ENCODE results near the gene FAM98C. TPM values are rescaled to one million over a fixed set of nuclear protein-coding genes. Genes with fewer than 3 reads are reported as not detected.

The FAM98C gene
- total RNA-seq, 2 experiments from 2014 or later = 21.9 to 31.1 TPM

- POLR2A ChIA-PET = no interaction called here
- H3K79me2 ChIP-seq (ENCODE audit: insufficient read depth, low read depth, low read length) = no peaks in the 10 kb centered on the region
- intact Hi-C loops (cut with micrococcal nuclease; ENCODE audit: unreplicated experiment) = no loop called here
- TF ChIP-seq EZH2phosphoT487 (IDR thresholded peaks at IDR 0.05; ENCODE audit: borderline replicate concordance, low read depth, low read length) = no peak
- TF ChIP-seq CTCF (conservative IDR thresholded peaks at IDR 0.05; ENCODE audit: low read length) = no peak
- DNase-seq (ENCODE audit: low spot score) = no peak
- CTCF ChIA-PET (ENCODE audit: unreplicated experiment) = no interaction called here
- no peak overlapping the region for H3K4me2 ChIP-seq (ENCODE audit: low read length)
- peaks cover 9% of the 10 kb centered on the region for H3K4me1 ChIP-seq (ENCODE audit: insufficient read depth, low read length, poor library complexity, severe bottlenecking)
- no peak overlapping the region for H3K4me3 ChIP-seq (ENCODE audit: low read depth, low read length, poor library complexity, severe bottlenecking)
- no peaks in the 10 kb centered on the region for H3K9me2 ChIP-seq (ENCODE audit: insufficient read depth, low read length)
- no peaks in the 10 kb centered on the region for H4K20me1 ChIP-seq (ENCODE audit: insufficient read depth, low read length)
- no peaks in the 10 kb centered on the region for H3K9me3 ChIP-seq (ENCODE audit: low read length)
- H3K27ac ChIP-seq (ENCODE audit: low read depth, low read length, poor library complexity, severe bottlenecking) = no peak overlapping the region
- H3K36me3 ChIP-seq (ENCODE audit: insufficient read depth, low read length) = no peaks in the 10 kb centered on the region
- BruUV-seq (replicated peaks) = no TSS peak
- no peak overlapping the region for H2AFZ ChIP-seq (ENCODE audit: low read length)
Measured at GRCh38 chr19:38392707-38393308, 10.1 kb upstream of the FAM98C start.

GRCh38 chr19:38394488-38394887, 8.4 kb upstream of the FAM98C start:
- TF ChIP-seq EZH2phosphoT487 (IDR thresholded peaks at IDR 0.05; ENCODE audit: borderline replicate concordance, low read depth, low read length) (no peak), CTCF (conservative IDR thresholded peaks at IDR 0.05; ENCODE audit: low read length) (no peak)
- H3K27ac ChIP-seq (ENCODE audit: low read depth, low read length, poor library complexity, severe bottlenecking) = no peak overlapping the region
- H3K79me2 ChIP-seq (ENCODE audit: insufficient read depth, low read depth, low read length) = no peaks in the 10 kb centered on the region
- ChIA-PET POLR2A (interaction anchor here (1.2 kb wide), 1 partner anchor 20 kb away, joined by 3 read pairs; the partner anchor contains the start of gene PSMD8), CTCF (ENCODE audit: unreplicated experiment) (no interaction called here)
- BruUV-seq (replicated peaks) = no TSS peak
- H4K20me1 ChIP-seq (ENCODE audit: insufficient read depth, low read length) = no peaks in the 10 kb centered on the region
- H3K4me3 ChIP-seq (ENCODE audit: low read depth, low read length, poor library complexity, severe bottlenecking) = no peak overlapping the region
- H3K9me2 ChIP-seq (ENCODE audit: insufficient read depth, low read length) = no peaks in the 10 kb centered on the region
- peak; percentile 24 for DNase-seq (ENCODE audit: low spot score)
- H3K36me3 ChIP-seq (ENCODE audit: insufficient read depth, low read length) = no peaks in the 10 kb centered on the region
- no peak overlapping the region for H3K4me2 ChIP-seq (ENCODE audit: low read length)
- H3K9me3 ChIP-seq (ENCODE audit: low read length) = no peaks in the 10 kb centered on the region
- no peak overlapping the region for H2AFZ ChIP-seq (ENCODE audit: low read length)
- intact Hi-C loops (cut with micrococcal nuclease; ENCODE audit: unreplicated experiment) = no loop called here
- H3K4me1 ChIP-seq (ENCODE audit: insufficient read depth, low read length, poor library complexity, severe bottlenecking) = no peaks in the 10 kb centered on the region

DNA sequence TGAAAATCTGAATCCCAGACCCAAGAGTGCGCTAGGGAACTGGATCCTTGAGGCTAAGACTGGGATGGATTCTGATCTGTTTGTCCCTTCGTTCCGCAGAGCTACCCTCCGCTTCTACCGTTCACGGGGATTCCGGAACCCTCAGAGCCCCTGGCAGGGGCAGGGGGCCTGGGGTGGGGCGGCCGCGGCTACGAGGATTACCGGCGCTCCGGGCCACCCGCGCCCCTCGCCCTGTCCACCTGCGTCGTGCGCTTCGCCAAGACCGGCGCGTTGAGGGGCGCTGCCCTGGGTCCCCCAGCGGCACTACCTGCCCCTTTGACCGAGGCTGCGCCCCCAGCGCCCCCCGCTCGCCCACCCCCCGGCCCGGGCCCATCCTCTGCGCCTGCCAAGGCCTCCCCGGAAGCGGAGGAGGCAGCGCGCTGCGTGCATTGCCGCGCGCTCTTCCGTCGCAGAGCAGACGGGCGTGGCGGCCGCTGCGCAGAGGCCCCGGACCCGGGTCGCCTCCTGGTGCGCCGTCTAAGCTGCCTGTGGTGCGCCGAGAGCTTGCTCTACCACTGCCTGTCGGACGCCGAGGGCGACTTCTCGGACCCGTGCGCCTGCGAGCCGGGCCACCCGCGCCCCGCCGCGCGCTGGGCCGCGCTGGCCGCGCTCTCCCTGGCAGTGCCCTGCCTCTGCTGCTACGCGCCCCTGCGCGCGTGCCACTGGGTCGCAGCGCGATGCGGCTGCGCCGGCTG, 7.3 kb upstream of the FAM98C start:
- Histone ChIP-seq H3K4me1 (ENCODE audit: insufficient read depth, low read length, poor library complexity, severe bottlenecking) (no peaks in the 10 kb centered on the region), H3K4me3 (ENCODE audit: low read depth, low read length, poor library complexity, severe bottlenecking) (no peak overlapping the region), H3K9me3 (ENCODE audit: low read length) (no peaks in the 10 kb centered on the region), H3K4me2 (ENCODE audit: low read length) (no peak overlapping the region), H2AFZ (ENCODE audit: low read length) (no peak overlapping the region), H4K20me1 (ENCODE audit: insufficient read depth, low read length) (no peaks in the 10 kb centered on the region), H3K9me2 (ENCODE audit: insufficient read depth, low read length) (no peaks in the 10 kb centered on the region), H3K36me3 (ENCODE audit: insufficient read depth, low read length) (no peaks in the 10 kb centered on the region), H3K79me2 (ENCODE audit: insufficient read depth, low read depth, low read length) (no peaks in the 10 kb centered on the region), H3K27ac (ENCODE audit: low read depth, low read length, poor library complexity, severe bottlenecking) (no peak overlapping the region)
- no peak for TF ChIP-seq CTCF (conservative IDR thresholded peaks at IDR 0.05; ENCODE audit: low read length)
- no peak for DNase-seq (ENCODE audit: low spot score)
- intact Hi-C loops (cut with micrococcal nuclease; ENCODE audit: unreplicated experiment) = no loop called here
- ChIA-PET POLR2A (no interaction called here), CTCF (ENCODE audit: unreplicated experiment) (no interaction called here)
- BruUV-seq (replicated peaks) = no TSS peak

Data from OCI-LY7 (cell line).